Inferior parietal cortex (tissue), 1 donor: ENCODE results near the gene VGLL4.

ENCODE experiments used
- DNase-seq: peaks from one replicate; pipeline ENCODE4 v3.0.0-alpha.2; 2016; ENCODE audit errors: extremely low spot score

VGLL4 gene

GRCh38 chr3:11552289-11553264 lies 91.1 kb downstream of the VGLL4 start:
- no peak for DNase-seq

- no peak for DNase-seq
These were observed 92.7 kb downstream of the VGLL4 start for GRCh38 chr3:11551036-11551435.

GRCh38 chr3:11549580-11550140 lies 94.1 kb downstream of the VGLL4 start:
- DNase-seq: no peak

- DNase-seq: no peak
These were observed 95.0 kb downstream of the VGLL4 start for GRCh38 chr3:11548721-11549131.

- DNase-seq: no peak
These were observed 96.2 kb downstream of the VGLL4 start for GRCh38 chr3:11547498-11547897.

- DNase-seq: no peak
These were observed 96.9 kb downstream of the VGLL4 start for GRCh38 chr3:11546657-11547302.

GRCh38 chr3:11545186-11545851 lies 98.4 kb downstream of the VGLL4 start:
- no peak for DNase-seq

GRCh38 chr3:11544412-11545181 lies 99.1 kb downstream of the VGLL4 start:
- DNase-seq: no peak

GRCh38 chr3:11543948-11544387 lies 99.7 kb downstream of the VGLL4 start:
- no peak for DNase-seq

GRCh38 chr3:11543141-11543947 lies 100.4 kb downstream of the VGLL4 start:
- no peak for DNase-seq

GRCh38 chr3:11542551-11542950 lies 101.2 kb downstream of the VGLL4 start:
- DNase-seq: no peak

- DNase-seq: no peak
These were observed 102.1 kb downstream of the VGLL4 start for GRCh38 chr3:11541321-11542303.

GRCh38 chr3:11539677-11540076 lies 104.0 kb downstream of the VGLL4 start:
- no peak for DNase-seq

GRCh38 chr3:11539218-11539617 lies 104.5 kb downstream of the VGLL4 start:
- no peak for DNase-seq

- DNase-seq: no peak
These were observed 105.1 kb downstream of the VGLL4 start for GRCh38 chr3:11538581-11538980.

- no peak for DNase-seq
These were observed 106.6 kb downstream of the VGLL4 start for GRCh38 chr3:11536936-11537612.

GRCh38 chr3:11536132-11536935 lies 107.4 kb downstream of the VGLL4 start:
- no peak for DNase-seq
